Esophagus muscularis mucosa (tissue), 3 donors: ENCODE results near the gene AREL1.

ENCODE experiments used
- CTCF ChIP-seq, 3 experiments: fragments of 200-600 bp in 2 of 3; fragments of 450-650 bp in 1 of 3; sonication (generic) in 2 of 3; IDR thresholded peaks; one replicate each; pipeline ENCODE4 v1.5.1; 2017 to 2019; ENCODE audit warnings: antibody characterized with exemption in 3 of 3, mild to moderate bottlenecking in 2 of 3, moderate library complexity in 1 of 3
- POLR2A ChIP-seq: fragments of 450-650 bp; IDR thresholded peaks from one replicate; pipeline ENCODE4 v1.6.1; 2017; ENCODE audit warnings: antibody characterized with exemption, moderate library complexity, mild to moderate bottlenecking, low read depth

- TF ChIP-seq CTCF (IDR thresholded peaks at IDR 0.05) (no peak), POLR2A (no peak)
Observed at GRCh38 chr14:74615735-74616134, 97.1 kb downstream of the AREL1 start.
